ENCODE measurements around the gene PLCB1. TPM values are rescaled to one million over a fixed set of nuclear protein-coding genes. Genes with fewer than 3 reads are reported as not detected.

The PLCB1 gene
- total and polyA plus RNA-seq, 2 of the 4 experiments (the other 2 are of a cell fraction) = 5.6 to 16.1 TPM

- Histone ChIP-seq H2AK5ac (ENCODE audit: low read depth, low read length) (peak overlapping the region; percentile 7; the same call in 1 of the 2 replicates), H4K91ac (ENCODE audit: insufficient read depth, low read depth, low read length) (no peak overlapping the region), H3K14ac (replicated peaks; ENCODE audit: low read depth, low read length) (0 out of 2 replicates have a peak overlapping the region, but pooled peaks have one; percentile 70), H2BK120ac (ENCODE audit: low read depth, low read length) (no peak overlapping the region), H3K9me3 (ENCODE audit: control insufficient read depth, insufficient read depth, low read length) (no peaks in the 10 kb centered on the region), H2AFZ (replicated peaks; ENCODE audit: low read length, poor library complexity) (peak overlapping the region; percentile 88), H3K4me3 (ENCODE audit: insufficient read depth, low read depth, low read length) (peak overlapping the region; percentile 69), H2BK5ac (ENCODE audit: low read depth, low read length, poor library complexity, severe bottlenecking) (no peak overlapping the region), H3K18ac (ENCODE audit: low read depth, low read length) (no peak overlapping the region), H3K4me2 (ENCODE audit: low read depth, low read length) (peak overlapping the region; percentile 83), H3K23ac (ENCODE audit: low read depth, low read length) (peak overlapping the region; percentile 53; the same call in 1 of the 2 replicates), H3K36me3 (ENCODE audit: control insufficient read depth, insufficient read depth, low read length) (no peaks in the 10 kb centered on the region; the same call in 1 of the 2 replicates), H4K5ac (ENCODE audit: low read depth, low read length) (no peak overlapping the region), H2AK9ac (replicated peaks; ENCODE audit: low read depth, low read length, poor library complexity) (peak overlapping the region; percentile 57), H3K4ac (ENCODE audit: low read depth, low read length) (peak overlapping the region; percentile 58), H3K9ac (ENCODE audit: low read depth, low read length) (peak overlapping the region; percentile 65), H2BK20ac (ENCODE audit: low read depth, low read length) (no peak overlapping the region), H3K4me1 (ENCODE audit: control insufficient read depth, insufficient read depth, low read length) (peaks cover 7% of the 10 kb centered on the region), H3K79me1 (ENCODE audit: low read depth in 1 of 2, low read length in 2 of 2) (peaks cover 10 to 18% of the 10 kb centered on the region in 2 experiments; a peak in 3 of 4 replicates), H3K56ac (ENCODE audit: extremely low read depth, insufficient read depth, low read length) (no peak overlapping the region), H4K8ac (ENCODE audit: low read depth in 2 of 2, low read length in 2 of 2) (no peak overlapping the region), H3K27ac (ENCODE audit: insufficient read depth, low read length) (no peak overlapping the region), H2BK15ac (ENCODE audit: low read depth, low read length) (no peak overlapping the region), H3K27me3 (ENCODE audit: control insufficient read depth, insufficient read depth, low read length) (no peaks in the 10 kb centered on the region), H3K9me1 (ENCODE audit: insufficient read depth, low read length) (no peaks in the 10 kb centered on the region; the same call in 1 of the 2 replicates), H4K20me1 (ENCODE audit: insufficient read depth, low read length) (no peaks in the 10 kb centered on the region; the same call in 1 of the 2 replicates)
- dilution Hi-C loops (cut with HindIII; ENCODE audit: low sequenced_read_pairs, unreplicated experiment) (no loop called here), in situ Hi-C loops (cut with MboI; ENCODE audit: low sequenced_read_pairs) (no loop called here), intact Hi-C loops (cut with micrococcal nuclease) (loop anchor here (2.0 kb wide), 2 partner anchors 171 to 401 kb away; no protein-coding TSS in a partner anchor)
- ATAC-seq (ENCODE audit: low read depth) = no peak
- ChIA-PET POLR2A (ENCODE audit: unreplicated experiment) (no interaction called here), CTCF (no interaction called here)
- no peak for TF ChIP-seq FOS (IDR thresholded peaks at IDR 0.05; ENCODE audit: low read depth, low read length)
- no peak for TF ChIP-seq RAD21 (IDR thresholded peaks at IDR 0.05; ENCODE audit: low read length)
- TF ChIP-seq SMC3 (IDR thresholded peaks at IDR 0.05; ENCODE audit: low read depth, low read length) = no peak
- TF ChIP-seq MAFK (IDR thresholded peaks at IDR 0.05; ENCODE audit: low read depth, low read length) = no peak
- no peak for TF ChIP-seq CEBPB (IDR thresholded peaks at IDR 0.05; ENCODE audit: low read depth, low read length)
- TF ChIP-seq CHD1 (IDR thresholded peaks at IDR 0.05; ENCODE audit: low read depth, low read length) = no peak
- no peak for TF ChIP-seq MAZ (IDR thresholded peaks at IDR 0.05; ENCODE audit: borderline replicate concordance, low read depth, low read length)
- no peak for TF ChIP-seq BHLHE40 (IDR thresholded peaks at IDR 0.05; ENCODE audit: low read depth, low read length)
- TF ChIP-seq MXI1 (IDR thresholded peaks at IDR 0.05; ENCODE audit: borderline replicate concordance, low read depth, low read length) = no peak
- no peak for TF ChIP-seq USF2 (IDR thresholded peaks at IDR 0.05; ENCODE audit: low read depth, low read length)
- no peak for TF ChIP-seq ELK1 (IDR thresholded peaks at IDR 0.05; ENCODE audit: borderline replicate concordance, low read depth, low read length)
- TF ChIP-seq RFX5 (IDR thresholded peaks at IDR 0.05; ENCODE audit: low read depth, low read length) = no peak
- TF ChIP-seq NFE2L2 (IDR thresholded peaks at IDR 0.05; ENCODE audit: low read depth, low read length) = no peak
- no peak for TF ChIP-seq POLR2A (IDR thresholded peaks at IDR 0.05; ENCODE audit: low read depth, low read length)
- no peak for TF ChIP-seq CTCF (conservative IDR thresholded peaks at IDR 0.05; ENCODE audit: low read depth, low read length)
- no peak for TF ChIP-seq RCOR1 (IDR thresholded peaks at IDR 0.05; ENCODE audit: insufficient replicate concordance, low read length)
- 0% methylated on average over 1 of the region's 14 CpGs; no CpG with 5 or more reads in 1 of the 2 experiments for WGBS, 2 experiments (ENCODE audit: extremely low coverage in 2 of 2, insufficient read length in 1 of 2)
- DNase-seq = no peak
- BruUV-seq (replicated peaks) = no TSS peak
Measured at GRCh38 chr20:8133310-8133768, 1.3 kb downstream of the PLCB1 start.
